IPS-11a (cell line): ENCODE data around the gene BTBD1.
"Not testable (repeated sequence)": the region's sequence is repeated elsewhere in the genome, so short reads cannot be mapped to it uniquely, and the experiment has no call there.

Experiments
- H3K4me3 ChIP-seq: one replicate; pipeline ENCODE4 v1.5.1; 2013; ENCODE audit warnings: low read depth, low read length, control low read depth

BTBD1 gene

GRCh38 chr15:83098079-83098478, 31.0 kb upstream of the BTBD1 start:
- H3K4me3 ChIP-seq: no peak overlapping the region

GRCh38 chr15:83094583-83094982, 27.5 kb upstream of the BTBD1 start:
- no peak overlapping the region for H3K4me3 ChIP-seq

- no peak overlapping the region for H3K4me3 ChIP-seq
Observed at GRCh38 chr15:83092309-83092976, 25.4 kb upstream of the BTBD1 start.

GRCh38 chr15:83091965-83092308, 24.9 kb upstream of the BTBD1 start:
- H3K4me3 ChIP-seq: not testable (repeated sequence)

GRCh38 chr15:83090465-83090864, 23.4 kb upstream of the BTBD1 start:
- no peak overlapping the region for H3K4me3 ChIP-seq

GRCh38 chr15:83088876-83089275, 21.8 kb upstream of the BTBD1 start:
- no peak overlapping the region for H3K4me3 ChIP-seq

GRCh38 chr15:83087576-83087975, 20.5 kb upstream of the BTBD1 start:
- H3K4me3 ChIP-seq: no peak overlapping the region

- H3K4me3 ChIP-seq: not testable (repeated sequence)
Observed at GRCh38 chr15:83085864-83086552, 19.0 kb upstream of the BTBD1 start.

GRCh38 chr15:83085461-83085860, 18.4 kb upstream of the BTBD1 start:
- H3K4me3 ChIP-seq: not testable (repeated sequence)

- no peak overlapping the region for H3K4me3 ChIP-seq
Observed at GRCh38 chr15:83082730-83083386, 15.8 kb upstream of the BTBD1 start.

- H3K4me3 ChIP-seq: no peak overlapping the region
Observed at GRCh38 chr15:83081256-83082014, 14.4 kb upstream of the BTBD1 start.

GRCh38 chr15:83078712-83079111, 11.7 kb upstream of the BTBD1 start:
- no peak overlapping the region for H3K4me3 ChIP-seq

- H3K4me3 ChIP-seq: no peak overlapping the region
Observed at GRCh38 chr15:83077491-83078230, 10.6 kb upstream of the BTBD1 start.

- not testable (repeated sequence) for H3K4me3 ChIP-seq
Observed at GRCh38 chr15:83069211-83069642, 2.2 kb upstream of the BTBD1 start.

GRCh38 chr15:83068054-83068453, 1.0 kb upstream of the BTBD1 start:
- H3K4me3 ChIP-seq: no peak overlapping the region

- H3K4me3 ChIP-seq: peak overlapping the region; percentile 87
Observed at GRCh38 chr15:83067638-83067962, 548 bp upstream of the BTBD1 start.

GRCh38 chr15:83066034-83066733, 868 bp downstream of the BTBD1 start:
- H3K4me3 ChIP-seq: peak overlapping the region; percentile 87

GRCh38 chr15:83065431-83065830, 1.6 kb downstream of the BTBD1 start:
- peak overlapping the region; percentile 87 for H3K4me3 ChIP-seq

- peak overlapping the region; percentile 17 for H3K4me3 ChIP-seq
Observed at GRCh38 chr15:83064859-83065258, 2.2 kb downstream of the BTBD1 start.

GRCh38 chr15:83063551-83063950, 3.5 kb downstream of the BTBD1 start:
- H3K4me3 ChIP-seq: no peak overlapping the region
